CD4-positive, alpha-beta T cell treated with Interleukin-15 for 1 hour (primary cell): ENCODE data around the gene VSIR.

Experiments
- DNase-seq: peaks from one replicate; pipeline ENCODE4 v3.0.0-alpha.2; 2020

The VSIR gene

GRCh38 chr10:71782221-71782916 lies 9.0 kb upstream of the VSIR start:
- no peak for DNase-seq

- no peak for DNase-seq
These were observed 7.4 kb upstream of the VSIR start for GRCh38 chr10:71780719-71781118.

GRCh38 chr10:71780156-71780555 lies 6.8 kb upstream of the VSIR start:
- DNase-seq, result no peak

DNA sequence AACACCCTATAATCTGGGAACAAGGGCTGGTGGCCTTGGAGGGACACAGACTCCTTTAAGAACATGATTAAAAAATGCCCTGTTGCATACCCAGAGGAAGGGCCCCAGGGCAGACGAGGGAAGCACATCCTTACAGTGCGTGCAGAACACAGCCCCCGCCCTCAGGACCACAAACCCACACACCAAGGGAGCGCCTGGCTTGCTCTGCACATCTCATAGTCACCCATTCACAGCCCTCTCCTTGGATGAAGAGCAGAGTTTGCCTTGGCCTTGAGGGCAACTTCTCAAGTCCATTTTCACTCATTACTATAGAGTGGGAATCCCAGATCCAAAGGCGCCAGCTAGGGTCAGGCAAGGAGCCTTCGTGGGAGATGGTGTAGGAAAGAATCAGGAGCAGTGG lies 6.3 kb upstream of the VSIR start:
- no peak for DNase-seq

DNA sequence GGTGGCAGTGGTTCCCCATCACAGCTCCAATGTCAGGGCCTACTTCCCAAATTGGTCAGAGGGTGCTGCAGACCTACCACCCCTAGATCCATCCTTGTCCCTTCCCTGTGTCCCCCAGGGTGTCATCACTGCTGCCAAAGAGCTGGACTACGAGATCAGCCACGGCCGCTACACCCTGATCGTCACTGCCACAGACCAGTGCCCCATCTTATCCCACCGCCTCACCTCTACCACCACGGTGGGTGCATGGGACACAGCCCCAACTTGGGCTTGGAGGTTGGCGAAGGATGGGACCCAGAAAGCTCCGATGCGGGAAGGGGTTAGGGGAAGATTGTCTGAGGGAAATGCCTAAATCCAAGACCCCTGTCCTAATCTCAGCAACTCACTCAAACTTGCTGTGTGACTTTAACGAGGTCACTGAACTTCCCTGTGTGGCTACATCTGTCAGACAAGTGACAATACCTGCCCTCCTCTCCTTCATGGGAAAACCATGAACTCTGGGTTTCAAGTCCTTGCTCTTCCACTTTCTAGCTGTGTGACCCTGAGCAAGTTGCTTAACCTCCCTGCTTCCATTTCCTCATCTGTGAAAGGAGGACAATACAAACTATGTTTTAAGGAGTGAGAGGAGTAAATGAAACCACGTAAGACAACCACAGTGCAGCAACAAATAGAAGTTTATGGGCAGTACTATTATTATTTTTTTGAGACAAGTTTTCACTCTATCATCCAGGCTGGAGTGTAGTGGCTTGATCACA lies 4.9 kb upstream of the VSIR start:
- DNase-seq, result no peak

GRCh38 chr10:71777213-71777985 lies 4.1 kb upstream of the VSIR start:
- DNase-seq, result no peak

DNA sequence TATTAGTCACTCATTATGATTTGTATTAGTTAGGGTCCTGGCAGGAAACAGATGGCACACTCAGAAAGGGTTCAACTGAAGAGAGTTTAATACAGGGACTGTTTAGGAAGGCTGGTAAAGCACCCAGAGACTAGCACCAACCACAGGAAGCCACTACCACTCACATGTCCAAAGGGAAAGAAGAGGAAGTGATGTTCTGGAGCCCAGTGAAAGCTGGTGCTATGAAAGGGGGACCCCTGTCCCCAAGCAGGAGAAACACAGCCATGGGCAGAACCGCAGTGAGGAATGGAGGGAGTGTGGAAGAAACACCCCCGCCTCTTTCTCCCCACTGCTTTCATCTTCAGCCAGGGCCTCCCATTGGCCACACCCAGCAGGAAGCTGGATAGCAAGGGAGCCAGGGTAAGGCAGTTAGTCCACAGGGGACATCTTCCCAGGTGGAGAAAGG lies 3.2 kb upstream of the VSIR start:
- DNase-seq, result no peak

DNA sequence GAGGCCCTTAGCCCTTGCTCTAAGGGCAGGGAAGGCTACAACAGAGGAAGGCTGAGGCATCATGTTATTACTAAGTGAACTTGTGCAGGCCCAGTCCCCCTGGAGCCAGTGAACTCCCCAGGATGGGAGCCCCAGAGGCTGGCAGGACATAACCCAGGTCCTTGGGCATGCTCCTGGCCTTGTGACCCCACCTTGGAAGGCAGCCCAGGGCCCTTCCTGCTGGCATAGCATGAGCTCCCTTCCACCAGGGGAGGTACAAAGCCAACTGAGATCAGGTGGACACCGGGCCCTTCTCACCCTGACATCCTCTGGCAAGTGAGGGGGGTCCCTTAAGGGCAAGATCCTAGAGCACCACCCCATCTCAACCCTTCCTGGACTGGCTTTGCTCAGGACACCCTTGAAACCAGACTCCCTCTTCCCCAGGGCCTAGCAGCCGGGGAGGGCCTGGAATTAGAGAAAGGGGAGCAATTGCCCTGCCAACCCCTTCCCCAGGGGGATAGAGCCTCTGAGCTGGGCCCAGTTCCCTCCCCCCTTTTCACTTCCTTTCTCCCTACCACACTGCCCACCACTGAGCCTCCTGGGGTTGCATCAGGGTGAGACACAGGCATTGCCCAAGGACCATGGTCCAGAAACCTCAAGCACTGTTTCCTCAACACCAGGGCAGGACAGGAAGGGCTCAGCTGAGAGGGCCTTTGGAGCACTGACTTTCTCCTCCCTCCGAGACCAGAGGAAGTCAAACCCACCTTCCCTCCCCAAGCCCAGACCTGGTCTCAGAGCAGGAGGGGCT lies 1.8 kb upstream of the VSIR start:
- peak; percentile 62 for DNase-seq

DNA sequence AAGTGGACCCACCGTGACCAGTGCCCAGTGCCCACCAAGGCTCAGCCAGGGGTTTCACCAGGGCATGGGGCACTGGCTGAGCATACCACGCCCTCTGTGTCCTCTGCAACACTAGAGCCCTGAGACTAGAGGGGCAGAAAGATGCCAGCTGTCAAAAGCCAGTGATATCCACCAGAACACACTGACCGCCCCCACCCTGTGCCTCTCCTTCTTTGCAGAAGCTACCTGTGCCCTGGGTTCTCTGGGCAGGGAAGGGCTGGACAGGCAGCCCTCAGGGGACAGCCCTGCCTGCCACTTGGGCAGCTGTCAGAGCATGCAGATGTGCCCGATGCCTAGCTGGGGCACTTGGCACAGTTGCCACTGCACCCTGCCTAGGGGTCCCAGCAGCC lies 494 bp downstream of the VSIR start:
- no peak for DNase-seq

DNA sequence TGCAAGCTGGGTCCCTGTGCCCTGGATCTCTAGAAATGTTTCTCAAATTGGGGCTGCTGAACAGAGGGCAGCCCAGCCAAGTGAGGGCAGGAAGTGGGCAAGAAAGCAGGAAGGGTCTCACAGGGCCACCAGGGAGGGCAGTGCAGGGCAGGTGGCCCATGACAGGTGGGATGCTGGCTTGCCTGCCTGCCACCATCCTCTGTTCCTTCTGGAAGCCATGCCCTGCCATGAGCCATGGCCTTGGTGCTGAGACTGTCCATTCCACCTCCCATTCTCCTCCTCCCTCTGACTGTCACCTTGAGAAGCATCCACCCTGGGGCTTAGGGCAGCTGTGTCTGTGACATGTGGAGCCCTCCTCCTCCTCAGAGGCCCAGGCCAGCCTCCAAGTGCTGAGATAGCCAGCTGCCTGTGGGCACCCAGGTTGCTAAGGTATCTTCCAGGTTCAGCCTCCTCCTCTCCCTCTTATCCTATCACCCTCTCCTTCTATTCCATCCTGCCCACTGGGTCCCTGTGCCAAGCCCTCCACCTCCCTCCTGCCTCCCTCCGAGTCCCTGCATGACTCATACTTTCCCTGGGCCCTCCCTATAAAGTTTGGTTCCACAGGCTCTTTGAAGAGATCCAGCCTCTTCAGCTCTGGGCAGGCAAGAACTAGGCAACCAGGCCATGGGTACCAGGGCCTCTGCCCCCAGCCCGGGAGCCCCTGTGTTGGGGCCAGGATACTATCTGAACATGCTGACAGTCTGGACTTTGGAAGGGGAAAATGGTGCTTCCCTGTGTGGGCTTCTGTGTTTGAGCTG lies 1.3 kb downstream of the VSIR start:
- peak; percentile 42 for DNase-seq

- no peak for DNase-seq
These were observed 2.1 kb downstream of the VSIR start for GRCh38 chr10:71771204-71771603.

DNA sequence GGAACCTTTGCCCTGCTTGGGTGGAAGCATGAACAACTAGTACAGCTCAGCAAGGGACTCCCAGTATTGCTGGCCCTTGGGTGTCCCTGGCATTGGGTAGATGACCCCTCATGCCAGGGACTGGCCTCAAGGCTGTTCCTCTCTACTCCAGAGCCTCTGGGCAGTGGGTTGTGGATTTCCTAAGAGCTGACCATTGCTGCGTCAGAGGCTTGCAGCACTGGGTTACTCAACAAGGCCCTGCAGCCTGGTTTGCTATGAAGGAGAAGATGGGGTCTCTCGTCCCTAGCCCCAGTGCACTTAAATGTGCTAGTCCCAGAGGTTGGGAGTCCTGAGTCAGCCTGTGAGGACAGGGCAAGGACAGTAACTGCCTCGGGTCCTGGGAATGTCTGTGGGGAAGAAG lies 2.5 kb downstream of the VSIR start:
- peak; percentile 65 for DNase-seq

DNA sequence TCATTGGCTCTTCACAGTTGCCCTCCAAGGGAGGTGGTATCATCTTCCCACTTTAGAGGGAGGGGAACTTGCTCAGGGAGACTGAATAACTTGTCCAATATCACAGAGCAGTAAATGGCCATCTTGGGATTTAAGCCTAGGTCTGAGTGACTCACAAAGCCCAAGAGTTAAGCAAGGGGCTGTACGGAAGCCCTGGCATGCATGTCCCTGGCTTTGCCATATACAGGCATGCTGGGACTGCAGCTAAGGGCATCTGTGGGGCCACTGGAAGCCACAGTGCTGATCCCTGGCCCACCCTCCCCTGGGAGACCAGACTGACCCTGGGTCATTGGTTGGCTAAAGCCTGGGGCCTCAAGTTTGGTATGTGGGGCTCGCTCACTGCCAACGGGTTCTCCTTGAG lies 3.1 kb downstream of the VSIR start:
- DNase-seq, result no peak

GRCh38 chr10:71769279-71769823 lies 4.0 kb downstream of the VSIR start:
- peak; percentile 72 for DNase-seq

GRCh38 chr10:71767420-71768035 lies 5.8 kb downstream of the VSIR start:
- DNase-seq, result no peak

DNA sequence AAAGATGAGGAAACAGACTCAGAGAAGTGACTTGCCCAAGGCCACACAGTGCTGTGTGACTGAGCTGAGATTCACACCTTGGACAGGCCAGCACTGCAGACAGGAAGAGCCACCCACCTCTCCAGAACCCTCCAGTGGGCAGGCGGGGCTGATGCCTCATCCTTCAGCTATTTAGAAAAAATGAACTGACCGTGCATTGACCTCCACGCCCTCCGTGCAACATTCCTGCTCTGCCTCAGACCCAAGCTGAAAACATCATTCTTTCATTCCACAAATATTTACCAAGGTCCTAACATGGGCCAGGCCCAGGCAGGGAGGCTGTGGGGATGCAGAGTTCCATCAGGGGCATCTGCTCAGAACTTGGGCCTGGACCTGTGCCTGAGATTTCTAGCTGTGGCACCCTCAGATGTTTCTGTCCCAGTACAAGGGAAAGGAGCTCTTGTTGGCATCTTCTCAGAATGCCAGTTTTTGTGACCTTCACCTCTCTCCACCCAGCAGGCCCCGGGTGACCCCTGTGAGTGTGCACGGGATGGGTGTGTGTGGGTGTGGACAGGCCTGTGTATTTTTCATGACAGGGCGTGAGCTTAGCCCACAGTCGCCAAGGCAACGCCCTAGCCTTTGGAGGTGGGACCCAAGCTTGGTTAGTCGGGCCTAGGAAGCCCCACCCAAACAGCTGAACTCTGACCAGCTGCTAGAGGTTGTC lies 6.5 kb downstream of the VSIR start:
- peak; percentile 83 for DNase-seq

GRCh38 chr10:71765906-71766716 lies 7.2 kb downstream of the VSIR start:
- no peak for DNase-seq

GRCh38 chr10:71765176-71765904 lies 8.0 kb downstream of the VSIR start:
- no peak for DNase-seq
